ENCODE measurements around the gene CCDC40. TPM values are rescaled to one million over a fixed set of nuclear protein-coding genes. Genes with fewer than 3 reads are reported as not detected.
A peak's percentile ranks its signal among the peaks of the same experiment; 100 is the strongest.

CCDC40 gene
- total and polyA plus RNA-seq, 4 donors, result 6.9 to 34.6 (median 22.2) TPM

GRCh38 chr17:80063830-80064585, 27.6 kb downstream of the CCDC40 start:
- H3K27me3 ChIP-seq (ENCODE audit: control insufficient read depth, insufficient read depth, low read length), result no peaks in the 10 kb centered on the region
- no peak overlapping the region for H3K4me3 ChIP-seq (ENCODE audit: low read depth, low read length)
- no peak overlapping the region for H3K27ac ChIP-seq (ENCODE audit: low read depth, low read length)
- peaks cover 67% of the 10 kb centered on the region for H3K36me3 ChIP-seq (ENCODE audit: control insufficient read depth, insufficient read depth, low read length)
- WGBS (ENCODE audit: insufficient coverage), result 85% methylated on average over 24 of the region's 27 CpGs
- no peaks in the 10 kb centered on the region for H3K9me3 ChIP-seq (ENCODE audit: control insufficient read depth, insufficient read depth, low read length)
- no peak for DNase-seq (ENCODE audit: low read depth in 4 of 6, low spot score in 6 of 6)
- H3K4me1 ChIP-seq (ENCODE audit: control insufficient read depth, insufficient read depth, low read length), result peaks cover 10% of the 10 kb centered on the region

GRCh38 chr17:80064696-80065095, 28.3 kb downstream of the CCDC40 start:
- H3K27ac ChIP-seq (ENCODE audit: low read depth, low read length), result no peak overlapping the region
- peaks cover 67% of the 10 kb centered on the region for H3K36me3 ChIP-seq (ENCODE audit: control insufficient read depth, insufficient read depth, low read length)
- H3K4me1 ChIP-seq (ENCODE audit: control insufficient read depth, insufficient read depth, low read length), result peaks cover 17% of the 10 kb centered on the region
- H3K27me3 ChIP-seq (ENCODE audit: control insufficient read depth, insufficient read depth, low read length), result no peaks in the 10 kb centered on the region
- no peak for DNase-seq (ENCODE audit: low read depth in 4 of 6, low spot score in 6 of 6)
- WGBS (ENCODE audit: insufficient coverage), result 77% methylated on average over 7 of the region's 8 CpGs
- H3K4me3 ChIP-seq (ENCODE audit: low read depth, low read length), result no peak overlapping the region
- no peaks in the 10 kb centered on the region for H3K9me3 ChIP-seq (ENCODE audit: control insufficient read depth, insufficient read depth, low read length)

DNA sequence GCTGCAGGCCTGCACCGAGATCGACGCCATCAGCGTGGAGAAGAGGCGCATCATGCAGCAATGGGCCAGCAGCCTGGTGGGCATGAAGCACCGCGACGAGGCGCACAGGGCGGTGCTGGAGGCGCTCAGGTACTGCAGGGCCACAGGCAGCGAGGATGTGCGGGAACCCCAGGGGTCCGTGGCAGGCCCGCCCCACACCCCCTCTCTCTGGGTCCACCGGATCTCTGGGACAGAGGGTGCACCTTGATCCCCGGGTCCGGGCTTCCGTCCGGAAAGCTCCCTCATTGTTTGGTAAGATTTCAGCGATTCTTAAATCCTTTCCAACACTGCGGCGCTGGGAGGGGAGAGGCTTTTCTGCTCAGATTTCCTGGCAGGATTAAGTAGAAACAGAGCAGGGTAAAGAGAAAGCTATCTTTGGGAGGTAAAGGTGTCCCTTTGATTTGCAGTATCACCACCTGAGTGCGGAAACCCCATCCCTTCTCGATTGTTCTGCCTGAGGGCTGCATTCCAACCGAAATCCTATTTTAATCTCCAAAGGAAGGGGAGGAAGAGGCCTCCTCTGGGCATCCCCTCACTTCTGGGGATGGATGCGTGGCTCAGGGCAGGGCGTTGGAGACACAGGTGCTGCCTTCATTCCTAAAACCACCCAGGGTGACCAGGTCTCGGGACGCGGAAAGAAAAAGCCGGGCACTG, 29.2 kb downstream of the CCDC40 start:
- H3K4me3 ChIP-seq (ENCODE audit: low read depth, low read length), result no peak overlapping the region
- peak in 1 of 6 donors; percentile 33 for DNase-seq (ENCODE audit: low read depth in 4 of 6, low spot score in 6 of 6)
- WGBS (ENCODE audit: insufficient coverage), result 86% methylated on average over 24 of the region's 32 CpGs

GRCh38 chr17:80067393-80067986, 31.0 kb downstream of the CCDC40 start:
- Histone ChIP-seq H3K4me3 (ENCODE audit: low read depth, low read length) (no peak overlapping the region), H3K27me3 (ENCODE audit: control insufficient read depth, insufficient read depth, low read length) (no peaks in the 10 kb centered on the region), H3K9me3 (ENCODE audit: control insufficient read depth, insufficient read depth, low read length) (no peaks in the 10 kb centered on the region), H3K27ac (ENCODE audit: low read depth, low read length) (no peak overlapping the region), H3K36me3 (ENCODE audit: control insufficient read depth, insufficient read depth, low read length) (peaks cover 52% of the 10 kb centered on the region), H3K4me1 (ENCODE audit: control insufficient read depth, insufficient read depth, low read length) (peaks cover 38% of the 10 kb centered on the region)
- no peak for DNase-seq (ENCODE audit: low read depth in 4 of 6, low spot score in 6 of 6)
- 93% methylated on average over 22 of the region's 31 CpGs for WGBS (ENCODE audit: insufficient coverage)

More for the DNA sequence above, 29.2 kb downstream of the CCDC40 start:
- H3K36me3 ChIP-seq (ENCODE audit: control insufficient read depth, insufficient read depth, low read length), result peaks cover 64% of the 10 kb centered on the region
- no peaks in the 10 kb centered on the region for H3K9me3 ChIP-seq (ENCODE audit: control insufficient read depth, insufficient read depth, low read length)
- H3K27me3 ChIP-seq (ENCODE audit: control insufficient read depth, insufficient read depth, low read length), result no peaks in the 10 kb centered on the region
- H3K27ac ChIP-seq (ENCODE audit: low read depth, low read length), result no peak overlapping the region
- H3K4me1 ChIP-seq (ENCODE audit: control insufficient read depth, insufficient read depth, low read length), result peaks cover 23% of the 10 kb centered on the region

DNA sequence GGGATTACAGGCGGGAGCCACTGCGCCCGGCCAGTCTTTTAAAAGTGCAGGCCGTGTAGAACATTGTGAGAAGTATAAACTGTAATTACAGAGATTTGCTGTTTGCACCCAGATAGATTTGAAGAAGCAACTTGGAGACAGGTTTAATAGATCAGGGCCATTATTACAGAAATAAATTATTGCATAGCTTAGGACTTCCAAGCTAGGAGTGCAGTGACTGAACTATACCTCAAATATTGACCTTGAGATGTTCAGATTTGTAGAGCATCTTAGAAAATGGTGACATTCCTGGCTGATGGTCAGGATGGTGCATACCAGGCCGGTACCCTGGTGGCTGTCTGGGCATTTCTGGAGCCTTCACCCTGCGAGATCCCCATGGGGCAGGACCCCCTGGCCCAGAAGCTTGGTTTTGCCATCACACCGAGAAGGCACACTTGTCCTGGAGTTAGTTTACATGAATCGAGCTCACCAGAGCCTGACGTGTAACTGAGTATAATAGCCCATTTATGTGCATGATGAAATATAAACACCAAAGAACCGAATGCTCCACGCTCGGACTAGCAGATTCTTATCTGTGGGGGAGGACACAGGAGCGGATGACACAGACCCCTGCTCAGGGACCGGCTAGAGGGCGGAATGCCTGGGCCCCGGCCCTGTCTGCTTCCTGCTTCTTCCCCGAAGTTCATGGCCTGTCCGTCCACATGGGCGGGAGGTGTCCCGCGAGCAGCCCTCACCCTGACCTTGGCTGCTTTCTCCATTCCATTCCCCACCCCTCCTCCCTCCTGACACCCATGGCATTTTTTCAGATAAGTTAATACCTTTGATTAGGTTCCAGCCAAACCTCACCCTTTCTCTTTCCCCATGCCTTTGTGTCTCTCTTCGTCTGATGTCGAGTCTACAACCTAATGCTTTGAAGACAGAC, 32.1 kb downstream of the CCDC40 start:
- peaks cover 35% of the 10 kb centered on the region for H3K4me1 ChIP-seq (ENCODE audit: control insufficient read depth, insufficient read depth, low read length)

DNA sequence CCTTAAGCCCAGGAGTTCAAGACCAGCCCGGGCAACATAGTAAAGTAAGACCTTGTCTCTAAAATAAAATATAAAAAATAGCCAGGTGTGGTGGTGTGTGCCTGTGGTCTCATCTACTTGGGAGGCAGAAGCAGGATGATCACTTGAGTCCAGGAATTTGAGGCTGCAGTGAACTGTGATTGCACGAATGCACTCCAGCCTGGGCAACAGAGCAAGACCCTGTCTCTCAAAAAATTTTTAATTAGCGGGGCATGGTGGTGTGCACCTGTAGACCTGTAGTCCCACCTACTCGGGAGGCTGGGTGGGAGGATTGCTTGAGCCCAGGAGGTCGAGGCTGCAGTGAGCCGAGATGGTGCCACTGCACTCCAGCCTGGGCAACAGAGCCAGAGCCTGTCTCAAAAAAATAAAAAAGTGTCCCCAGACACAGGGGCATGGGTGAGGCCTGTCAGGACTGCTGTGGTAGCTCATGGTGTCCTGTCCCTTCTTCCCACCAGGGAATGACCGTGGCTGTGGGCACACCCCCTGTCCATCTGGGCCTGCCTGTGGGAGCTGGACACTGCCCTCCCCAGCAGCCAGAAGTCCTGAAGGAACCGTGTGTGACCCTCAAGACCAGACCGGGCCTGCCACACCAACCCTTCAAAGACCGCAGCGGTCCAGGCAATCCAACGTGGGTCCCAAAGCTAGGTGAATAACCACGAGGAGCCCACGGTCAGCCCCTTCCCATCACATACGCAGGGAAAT, 34.1 kb downstream of the CCDC40 start:
- Histone ChIP-seq H3K4me3 (ENCODE audit: low read depth, low read length) (no peak overlapping the region), H3K4me1 (ENCODE audit: control insufficient read depth, insufficient read depth, low read length) (peaks cover 34% of the 10 kb centered on the region), H3K9me3 (ENCODE audit: control insufficient read depth, insufficient read depth, low read length) (no peaks in the 10 kb centered on the region), H3K36me3 (ENCODE audit: control insufficient read depth, insufficient read depth, low read length) (peaks cover 29% of the 10 kb centered on the region), H3K27ac (ENCODE audit: low read depth, low read length) (peak overlapping the region; percentile 61), H3K27me3 (ENCODE audit: control insufficient read depth, insufficient read depth, low read length) (no peaks in the 10 kb centered on the region)
- no peak for DNase-seq (ENCODE audit: low read depth in 4 of 6, low spot score in 6 of 6)
- 84% methylated on average over 14 of the region's 15 CpGs for WGBS (ENCODE audit: insufficient coverage)

More for the DNA sequence above, 32.1 kb downstream of the CCDC40 start:
- 87% methylated on average over 19 of the region's 23 CpGs for WGBS (ENCODE audit: insufficient coverage)
- no peaks in the 10 kb centered on the region for H3K27me3 ChIP-seq (ENCODE audit: control insufficient read depth, insufficient read depth, low read length)
- no peak for DNase-seq (ENCODE audit: low read depth in 4 of 6, low spot score in 6 of 6)
- H3K4me3 ChIP-seq (ENCODE audit: low read depth, low read length), result no peak overlapping the region
- H3K9me3 ChIP-seq (ENCODE audit: control insufficient read depth, insufficient read depth, low read length), result no peaks in the 10 kb centered on the region
- H3K36me3 ChIP-seq (ENCODE audit: control insufficient read depth, insufficient read depth, low read length), result peaks cover 43% of the 10 kb centered on the region
- no peak overlapping the region for H3K27ac ChIP-seq (ENCODE audit: low read depth, low read length)

DNA sequence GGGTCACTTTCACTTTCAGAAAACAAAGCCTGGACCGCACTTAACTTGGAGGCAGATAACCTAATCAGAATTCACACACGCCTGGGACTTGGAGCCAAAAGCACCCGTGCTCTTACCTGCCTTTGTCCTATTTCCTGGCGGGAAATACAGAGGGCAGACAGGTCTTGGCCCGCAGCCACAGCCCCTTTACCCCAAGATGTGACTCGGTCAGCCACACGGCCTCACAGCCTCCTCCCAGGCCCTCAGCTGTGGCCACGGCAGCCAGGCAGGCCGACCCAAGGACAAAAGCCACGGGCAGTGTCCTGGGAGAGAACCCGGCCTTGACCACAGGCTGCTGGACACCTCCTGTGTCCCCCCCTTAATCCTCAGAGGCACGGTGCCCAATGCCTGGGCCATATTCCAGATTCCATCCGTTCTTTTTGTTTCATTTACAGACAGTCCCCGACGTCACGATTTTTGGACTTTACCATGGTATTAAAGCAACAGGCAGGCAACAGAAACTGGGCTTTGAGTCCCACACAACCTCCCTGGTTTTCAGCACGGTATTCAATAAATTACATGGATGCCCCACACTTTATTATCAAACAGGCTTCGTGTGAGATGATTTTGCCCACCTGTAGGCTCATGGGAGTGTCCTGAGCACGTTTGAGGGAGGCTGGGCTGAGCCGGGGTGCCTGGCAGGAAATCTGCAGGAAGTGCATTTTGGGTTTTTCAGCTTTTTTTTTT, 34.8 kb downstream of the CCDC40 start:
- 46% methylated on average over 17 of the region's 20 CpGs for WGBS (ENCODE audit: insufficient coverage)
- Histone ChIP-seq H3K4me3 (ENCODE audit: low read depth, low read length) (no peak overlapping the region), H3K4me1 (ENCODE audit: control insufficient read depth, insufficient read depth, low read length) (peaks cover 34% of the 10 kb centered on the region), H3K27me3 (ENCODE audit: control insufficient read depth, insufficient read depth, low read length) (no peaks in the 10 kb centered on the region), H3K9me3 (ENCODE audit: control insufficient read depth, insufficient read depth, low read length) (no peaks in the 10 kb centered on the region), H3K27ac (ENCODE audit: low read depth, low read length) (peak overlapping the region; percentile 61), H3K36me3 (ENCODE audit: control insufficient read depth, insufficient read depth, low read length) (peaks cover 22% of the 10 kb centered on the region)
- peak; percentile 47 to 84 (median 65) for DNase-seq (ENCODE audit: low read depth in 4 of 6, low spot score in 6 of 6)

DNA sequence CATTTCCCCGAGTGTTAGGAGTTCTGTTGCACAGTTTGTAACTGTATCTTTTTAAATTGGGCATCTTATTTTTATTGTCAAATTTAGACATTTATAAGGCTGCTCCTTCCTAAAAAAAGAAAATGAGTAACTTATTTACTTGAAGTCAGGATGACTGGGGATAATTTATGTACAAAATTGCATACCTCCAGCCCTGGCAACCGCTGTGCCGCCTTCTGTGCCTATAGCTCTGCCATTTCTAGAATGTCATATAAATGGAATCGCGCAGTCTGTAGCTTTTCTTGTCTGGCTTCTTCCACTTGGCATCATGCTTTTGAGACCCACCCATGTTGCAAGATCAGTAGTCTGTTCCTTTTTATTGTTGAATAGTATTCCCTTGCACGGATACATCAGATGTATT, 36.0 kb downstream of the CCDC40 start:
- DNase-seq (ENCODE audit: low read depth in 4 of 6, low spot score in 6 of 6), result peak in 1 of 6 donors; percentile 50
- Histone ChIP-seq H3K27me3 (ENCODE audit: control insufficient read depth, insufficient read depth, low read length) (no peaks in the 10 kb centered on the region), H3K4me1 (ENCODE audit: control insufficient read depth, insufficient read depth, low read length) (peaks cover 34% of the 10 kb centered on the region), H3K4me3 (ENCODE audit: low read depth, low read length) (no peak overlapping the region), H3K36me3 (ENCODE audit: control insufficient read depth, insufficient read depth, low read length) (peaks cover 15% of the 10 kb centered on the region), H3K9me3 (ENCODE audit: control insufficient read depth, insufficient read depth, low read length) (no peaks in the 10 kb centered on the region), H3K27ac (ENCODE audit: low read depth, low read length) (no peak overlapping the region)
- 84% methylated on average over 5 of the region's 6 CpGs for WGBS (ENCODE audit: insufficient coverage)
